ENCODE measurements around the gene ACOX3.

GRCh38 chr4:8470451-8471024 is 30.0 kb upstream of the ACOX3 start:
- TF ChIP-seq CTCF (conservative IDR thresholded peaks at IDR 0.05 in 1 of 2, IDR thresholded peaks at IDR 0.05 in 1 of 2; ENCODE audit: low read depth in 1 of 2, low read length in 2 of 2) (no peak), EZH2 (IDR thresholded peaks at IDR 0.05; ENCODE audit: low read length, missing control alignments) (no peak)

Measured in fibroblast of lung (primary cell).